HepG2 (cell line): Measurements from ENCODE around the gene TNFRSF25. TPM values are rescaled to one million over a fixed set of nuclear protein-coding genes. Genes with fewer than 3 reads are reported as not detected.

Source experiments
- ATAC-seq: fragments of 200-7000 bp; cut with Tn5 transposase; 3 replicates; pipeline ENCODE4 v1.9.1; 2020; ENCODE audit warnings: mild to moderate bottlenecking, moderate library complexity
- BruUV-seq: library from RNA; stranded (reverse); fragments of 400-500 nt; replicated peaks from 2 replicates; lab custom pipeline; 2021; lab: Mats Ljungman, UMichigan
- CTCF ChIA-PET: fragments of 300-600 bp; formaldehyde crosslinking; extraction: SDS; loops from one replicate; lab custom pipeline; 2021; ENCODE audit warnings: low total read pairs, inconsistent platforms, low intra/inter-chr PET ratio; lab: Yijun Ruan, JAX
- POLR2A ChIA-PET: fragments of 350-600 bp; sonication (Branson Sonifier 250); formaldehyde crosslinking; loops from one replicate; lab custom pipeline; 2020; ENCODE audit warnings: antibody characterized with exemption, inconsistent platforms; lab: Yijun Ruan, JAX
- DNase-seq: peaks from one replicate; pipeline ENCODE4 v3.0.0-alpha.2; 2015; ENCODE audit warnings: low spot score
- FAIRE-seq: peaks from 3 replicates; lab custom pipeline; 2011; peaks lifted over from hg19 to GRCh38; lab: Jason Lieb, UNC
- H2AFZ ChIP-seq: one replicate; pipeline ENCODE4 v1.6.1; 2011; ENCODE audit warnings: low read length, inconsistent platforms
- H3K27ac ChIP-seq: fragments of 300-600 bp; 3 replicates; pipeline ENCODE4 v1.8.0; 2011; ENCODE audit warnings: mixed run types, mild to moderate bottlenecking, mixed read lengths, low read length, inconsistent platforms; ENCODE audit not compliant: insufficient read depth; ENCODE audit errors: extremely low read length
- H3K27me3 ChIP-seq, 2 experiments: fragments of 200-600 bp in 1 of 2; 2 replicates in 1 of 2; 3 replicates in 1 of 2; pipeline versions ENCODE4 v1.6.0 to v1.8.0; 2011; ENCODE audit warnings: low read length in 2 of 2, mild to moderate bottlenecking in 2 of 2, moderate library complexity in 2 of 2, inconsistent platforms in 1 of 2; ENCODE audit not compliant: insufficient read depth in 2 of 2, control insufficient read depth in 1 of 2
- H3K36me3 ChIP-seq, 2 experiments: fragments of 200-600 bp in 1 of 2; replicated peaks in 1 of 2; 2 replicates in 1 of 2; 3 replicates in 1 of 2; pipeline versions ENCODE4 v1.5.1 to v1.8.0; 2011; ENCODE audit warnings: low read length in 2 of 2, inconsistent platforms in 1 of 2; ENCODE audit not compliant: insufficient read depth in 2 of 2, control insufficient read depth in 1 of 2
- H3K4me1 ChIP-seq: 2 replicates; pipeline ENCODE4 v1.5.1; 2012; ENCODE audit warnings: low read length, inconsistent platforms; ENCODE audit not compliant: insufficient read depth
- H3K4me2 ChIP-seq: 2 replicates; pipeline ENCODE4 v1.6.0; 2011; ENCODE audit warnings: low read depth, low read length, inconsistent platforms
- H3K4me3 ChIP-seq, 3 experiments: fragments of 200-600 bp in 1 of 3; sonication (generic), shearing (Covaris generic) in 1 of 3; replicated peaks in 1 of 3; 2 replicates each; pipeline ENCODE4 v1.5.1; 2011 to 2016; ENCODE audit warnings: low read length in 3 of 3, inconsistent platforms in 2 of 3, low read depth in 2 of 3, mild to moderate bottlenecking in 2 of 3, control low read depth in 1 of 3, mixed read lengths in 1 of 3; ENCODE audit not compliant: insufficient read depth in 1 of 3
- H3K79me2 ChIP-seq: one replicate; pipeline ENCODE4 v1.6.1; 2011; ENCODE audit warnings: low read length, inconsistent platforms; ENCODE audit not compliant: insufficient read depth
- H3K9ac ChIP-seq: 2 replicates; pipeline ENCODE4 v1.6.0; 2011; ENCODE audit warnings: mild to moderate bottlenecking, low read depth, low read length, inconsistent platforms; ENCODE audit not compliant: insufficient read depth
- H3K9me3 ChIP-seq: 2 replicates; pipeline ENCODE4 v1.5.1; 2012; ENCODE audit warnings: mild to moderate bottlenecking, low read length
- H4K20me1 ChIP-seq: 2 replicates; pipeline ENCODE4 v1.6.0; 2011; ENCODE audit warnings: inconsistent platforms, mild to moderate bottlenecking, low read length, moderate library complexity; ENCODE audit not compliant: insufficient read depth
- SRSF4 ChIP-seq: fragments of 200-400 bp; formaldehyde crosslinking; IDR thresholded peaks from one replicate; pipeline ENCODE4 v1.6.1; 2018; ENCODE audit warnings: mild to moderate bottlenecking, low read depth, low read length, moderate library complexity; ENCODE audit not compliant: poor library complexity, severe bottlenecking
- TEAD3 ChIP-seq: optimal IDR thresholded peaks from 2 replicates; pipeline ENCODE3; 2016; ENCODE audit warnings: borderline replicate concordance
- ZNF138 ChIP-seq: sonication (generic); formaldehyde crosslinking; IDR thresholded peaks from 2 replicates; pipeline ENCODE4 v1.5.0; 2020; ENCODE audit warnings: mild to moderate bottlenecking, low read depth, missing genetic modification reagents
- ZNF607 ChIP-seq: sonication (generic); formaldehyde crosslinking; IDR thresholded peaks from 2 replicates; pipeline ENCODE4 v1.5.1; 2020; ENCODE audit warnings: missing genetic modification reagents, mild to moderate bottlenecking, borderline replicate concordance
- ZNF629 ChIP-seq: sonication (generic); formaldehyde crosslinking; conservative IDR thresholded peaks from 2 replicates; pipeline ENCODE4 v1.5.0; 2020; ENCODE audit warnings: missing genetic modification reagents
- ZNF773 ChIP-seq: sonication (generic); formaldehyde crosslinking; IDR thresholded peaks from 2 replicates; pipeline ENCODE4 v1.4.0; 2020; ENCODE audit warnings: missing genetic modification reagents, borderline replicate concordance
- WGBS: methylation state at CpG from one replicate; pipeline ENCODE4 v1.1.6; 2017; ENCODE audit warnings: low lambda C conversion rate; 5-methylcytosine and 5-hydroxymethylcytosine counted together
- in situ Hi-C: cut with HindIII; loops from 2 replicates; pipeline ENCODE4 v1.10.0; 2017; ENCODE audit warnings: low pct_unique_long_range_greater_than_20kb; ENCODE audit not compliant: extremely low pct_ligation_motif_present
- intact Hi-C: fragments of 100-400 bp; cut with micrococcal nuclease; formaldehyde crosslinking; loops from one replicate; pipeline ENCODE4 v1.10.0; 2022; ENCODE audit not compliant: unreplicated experiment
- polyA plus RNA-seq, 8 experiments: library from polyadenylated mRNA; depleted of rRNA in 3 of 8; stranded (reverse) in 7 of 8; unstranded in 1 of 8; fragments of >200 nt; fragmentation: Illumina TruSeq in 4 of 8; extraction: Trizol in 4 of 8; gene quantifications; 2 replicates each; pipeline versions ENCODE4 v1.2.1 to v1.2.3, GENCODE V29; 2011 to 2016; ENCODE audit warnings: low read depth in 4 of 8, missing spikeins in 1 of 8, mixed read lengths in 1 of 8; ENCODE audit not compliant: insufficient read depth in 1 of 8
- total RNA-seq, 5 experiments: library from RNA; depleted of rRNA; stranded (reverse); fragments of >200 nt; fragmentation: Illumina TruSeq; extraction: Trizol; gene quantifications; 2 replicates each; pipeline ENCODE4 v1.2.3, GENCODE V29; 2016; ENCODE audit warnings: low read depth in 1 of 5
- TF ChIP-seq, protein P1 (sequence below): sonication (generic); formaldehyde crosslinking; conservative IDR thresholded peaks from 2 replicates; pipeline ENCODE4 v1.8.0; 2022; ENCODE audit warnings: missing genetic modification reagents
- TF ChIP-seq, protein P2 (sequence below): sonication (generic); formaldehyde crosslinking; IDR thresholded peaks from 2 replicates; pipeline ENCODE4 v1.5.1; 2020; ENCODE audit warnings: missing genetic modification reagents, mild to moderate bottlenecking, borderline replicate concordance
- TF ChIP-seq, protein P3 (sequence below): sonication (generic); formaldehyde crosslinking; IDR thresholded peaks from 2 replicates; pipeline ENCODE4 v1.4.0; 2020; ENCODE audit warnings: low read depth, mild to moderate bottlenecking, missing genetic modification reagents

Gene TNFRSF25
- total and polyA plus RNA-seq, 2 of the 13 experiments (the other 11 are each of a cell fraction or from before 2014, with no cell fraction given) = 1.4 to 1.5 TPM

DNA sequence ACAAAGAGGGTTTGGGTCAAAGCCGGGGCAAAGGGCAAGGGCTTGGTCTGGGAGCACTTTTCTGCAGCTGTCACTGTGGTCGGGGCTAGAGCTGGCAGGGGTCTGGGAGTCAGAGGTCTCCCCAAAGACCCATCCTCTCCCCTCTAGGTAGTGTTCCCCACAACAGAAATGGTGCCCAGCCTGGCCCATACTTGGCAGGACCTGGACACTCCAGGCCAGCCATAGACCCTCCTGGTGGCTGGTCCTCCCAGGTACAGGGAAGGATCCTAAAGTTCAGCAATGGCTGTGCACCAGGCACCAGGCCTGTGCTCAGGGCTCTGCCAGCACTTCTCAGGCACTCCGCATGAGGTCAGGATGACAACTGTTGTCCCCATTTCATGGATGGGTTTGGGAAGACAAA, 30.4 kb downstream of the TNFRSF25 start:
- in situ Hi-C loops (no loop called here), intact Hi-C loops (no loop called here)

More for the DNA sequence above, 30.4 kb downstream of the TNFRSF25 start:
- Histone ChIP-seq H3K27me3 (peaks cover 9 to 45% of the 10 kb centered on the region in 2 experiments), H3K4me1 (peaks cover 32% of the 10 kb centered on the region), H3K9me3 (no peaks in the 10 kb centered on the region), H4K20me1 (no peaks in the 10 kb centered on the region)
- CTCF ChIA-PET = no interaction called here
- TF ChIP-seq TEAD3 (no peak), ZNF629 (CRISPR knock-in tag) (peak; percentile 36; the same call in 1 of the 2 replicates), ZNF607 (no peak), ZNF138 (no peak), ZNF773 (no peak), SRSF4 (no peak)
- TF ChIP-seq, protein P1, sequence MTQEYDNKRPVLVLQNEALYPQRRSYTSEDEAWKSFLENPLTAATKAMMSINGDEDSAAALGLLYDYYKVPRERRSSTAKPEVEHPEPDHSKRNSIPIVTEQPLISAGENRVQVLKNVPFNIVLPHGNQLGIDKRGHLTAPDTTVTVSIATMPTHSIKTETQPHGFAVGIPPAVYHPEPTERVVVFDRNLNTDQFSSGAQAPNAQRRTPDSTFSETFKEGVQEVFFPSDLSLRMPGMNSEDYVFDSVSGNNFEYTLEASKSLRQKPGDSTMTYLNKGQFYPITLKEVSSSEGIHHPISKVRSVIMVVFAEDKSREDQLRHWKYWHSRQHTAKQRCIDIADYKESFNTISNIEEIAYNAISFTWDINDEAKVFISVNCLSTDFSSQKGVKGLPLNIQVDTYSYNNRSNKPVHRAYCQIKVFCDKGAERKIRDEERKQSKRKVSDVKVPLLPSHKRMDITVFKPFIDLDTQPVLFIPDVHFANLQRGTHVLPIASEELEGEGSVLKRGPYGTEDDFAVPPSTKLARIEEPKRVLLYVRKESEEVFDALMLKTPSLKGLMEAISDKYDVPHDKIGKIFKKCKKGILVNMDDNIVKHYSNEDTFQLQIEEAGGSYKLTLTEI (CRISPR knock-in tag) = no peak
- TF ChIP-seq, protein P2, sequence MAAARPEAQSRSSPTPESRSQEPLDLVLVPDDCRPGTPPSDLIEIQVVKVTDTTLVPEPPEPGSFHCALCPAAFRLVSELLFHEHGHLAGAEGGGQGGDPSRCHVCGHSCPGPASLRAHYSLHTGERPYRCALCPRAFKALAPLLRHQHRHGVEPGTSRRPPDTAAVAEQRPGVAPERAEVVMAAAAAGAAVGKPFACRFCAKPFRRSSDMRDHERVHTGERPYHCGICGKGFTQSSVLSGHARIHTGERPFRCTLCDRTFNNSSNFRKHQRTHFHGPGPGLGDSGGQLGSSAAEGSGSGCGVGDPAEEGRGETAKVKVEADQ = no peak
- TF ChIP-seq, protein P3, sequence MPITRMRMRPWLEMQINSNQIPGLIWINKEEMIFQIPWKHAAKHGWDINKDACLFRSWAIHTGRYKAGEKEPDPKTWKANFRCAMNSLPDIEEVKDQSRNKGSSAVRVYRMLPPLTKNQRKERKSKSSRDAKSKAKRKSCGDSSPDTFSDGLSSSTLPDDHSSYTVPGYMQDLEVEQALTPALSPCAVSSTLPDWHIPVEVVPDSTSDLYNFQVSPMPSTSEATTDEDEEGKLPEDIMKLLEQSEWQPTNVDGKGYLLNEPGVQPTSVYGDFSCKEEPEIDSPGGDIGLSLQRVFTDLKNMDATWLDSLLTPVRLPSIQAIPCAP (CRISPR knock-in tag) = no peak
- TF ChIP-seq, all 625 proteins: peak for 1
- Histone ChIP-seq H3K9ac (no peak overlapping the region), H3K79me2 (no peaks in the 10 kb centered on the region), H3K4me2 (no peak overlapping the region), H2AFZ (no peak overlapping the region), H3K36me3 (no peaks in the 10 kb centered on the region), H3K4me3 (no peak overlapping the region), H3K27ac (no peak overlapping the region)
- BruUV-seq = no TSS peak
- DNase-seq (no peak), ATAC-seq (no peak), FAIRE-seq (no peak)
- POLR2A ChIA-PET = no interaction called here
- 40% methylated on average over 1 of the region's 3 CpGs for WGBS
